A673 (cell line): Measurements from ENCODE around the gene APOA1. TPM values are rescaled to one million over a fixed set of nuclear protein-coding genes. Genes with fewer than 3 reads are reported as not detected.

Experiments
- BruUV-seq: library from RNA; stranded (reverse); fragments of 400-500 nt; replicated peaks from 2 replicates; lab custom pipeline; 2021; lab: Mats Ljungman, UMichigan
- CTCF ChIA-PET: fragments of 300-600 bp; sonication (Branson Sonifier 250); formaldehyde crosslinking; loops from one replicate; lab custom pipeline; 2022; ENCODE audit warnings: antibody characterized with exemption; lab: Charles Lee
- POLR2A ChIA-PET: fragments of 300-600 bp; sonication (Branson Sonifier 250); formaldehyde crosslinking; loops from one replicate; lab custom pipeline; 2022; ENCODE audit warnings: antibody characterized with exemption; ENCODE audit not compliant: low non-redundant PET; lab: Charles Lee
- DNase-seq: peaks from one replicate; pipeline ENCODE4 v3.0.0-alpha.2; 2015; ENCODE audit warnings: low spot score
- H3K27ac ChIP-seq: fragments of 200-600 bp; sonication (generic); 2 replicates; pipeline ENCODE4 v1.5.1; 2016; ENCODE audit warnings: mixed run types, low read depth, mild to moderate bottlenecking, mixed read lengths, antibody characterized with exemption, low read length; ENCODE audit not compliant: poor library complexity, severe bottlenecking
- H3K27me3 ChIP-seq: fragments of 200-600 bp; sonication (generic); replicated peaks from 2 replicates; pipeline ENCODE4 v1.6.1; 2017; ENCODE audit warnings: mixed run types, low read depth, mild to moderate bottlenecking, mixed read lengths, antibody characterized with exemption, low read length; ENCODE audit not compliant: insufficient read depth, poor library complexity
- H3K36me3 ChIP-seq: fragments of 200-600 bp; sonication (generic); 2 replicates; pipeline ENCODE4 v1.6.1; 2016; ENCODE audit warnings: mixed run types, mild to moderate bottlenecking, mixed read lengths, antibody characterized with exemption, low read length; ENCODE audit not compliant: insufficient read depth, poor library complexity, severe bottlenecking
- H3K4me1 ChIP-seq: fragments of 200-600 bp; sonication (generic); 2 replicates; pipeline ENCODE4 v1.6.1; 2017; ENCODE audit warnings: mixed run types, mild to moderate bottlenecking, mixed read lengths, antibody characterized with exemption, low read length; ENCODE audit not compliant: insufficient read depth, poor library complexity, severe bottlenecking
- H3K4me3 ChIP-seq: fragments of 200-600 bp; sonication (generic); 2 replicates; pipeline ENCODE4 v1.5.1; 2016; ENCODE audit warnings: low read depth, mixed run types, mild to moderate bottlenecking, mixed read lengths, low read length; ENCODE audit not compliant: poor library complexity, severe bottlenecking
- H3K9me3 ChIP-seq: fragments of 200-600 bp; sonication (generic); 2 replicates; pipeline ENCODE4 v1.6.1; 2016; ENCODE audit warnings: mixed run types, low read depth, mild to moderate bottlenecking, mixed read lengths, antibody characterized with exemption, low read length; ENCODE audit not compliant: poor library complexity, severe bottlenecking
- CTCF ChIP-seq: fragments of 300-800, 200-600 bp; sonication (generic); conservative IDR thresholded peaks from 2 replicates; pipeline ENCODE4 v1.5.1; 2017; ENCODE audit warnings: low read depth, mild to moderate bottlenecking, antibody characterized with exemption, low read length, moderate library complexity, mixed read lengths
- EZH2 ChIP-seq: fragments of 200-600 bp; sonication (generic); IDR thresholded peaks from 2 replicates; pipeline ENCODE4 v1.6.1; 2017; ENCODE audit warnings: borderline replicate concordance, low read depth, mild to moderate bottlenecking, mixed read lengths, antibody characterized with exemption, low read length; ENCODE audit not compliant: poor library complexity, severe bottlenecking
- intact Hi-C: fragments of 100-400 bp; cut with micrococcal nuclease; formaldehyde crosslinking; loops from one replicate; pipeline ENCODE4 v1.10.0; 2022; ENCODE audit not compliant: unreplicated experiment
- total RNA-seq: library from RNA; stranded (reverse); gene quantifications from 2 replicates; pipeline ENCODE4 v1.2.3, GENCODE V29; 2021

The APOA1 gene
- total RNA-seq, 1 experiment from 2014 or later: 0.43 TPM

GRCh38 chr11:116822575-116822974 is 14.8 kb downstream of the APOA1 start:
- intact Hi-C loops: no loop called here
- Histone ChIP-seq H3K4me1 (no peaks in the 10 kb centered on the region), H3K36me3 (no peaks in the 10 kb centered on the region), H3K27me3 (no peaks in the 10 kb centered on the region), H3K4me3 (no peak overlapping the region), H3K27ac (no peak overlapping the region), H3K9me3 (no peaks in the 10 kb centered on the region)
- DNase-seq: no peak
- CTCF ChIA-PET: no interaction called here
- POLR2A ChIA-PET: no interaction called here
- BruUV-seq: no TSS peak
- no peak for TF ChIP-seq CTCF
- no peak for TF ChIP-seq EZH2

- DNase-seq: no peak
- no peak overlapping the region for H3K4me3 ChIP-seq
- no peak overlapping the region for H3K27ac ChIP-seq
- intact Hi-C loops: no loop called here
- no TSS peak for BruUV-seq
- H3K4me1 ChIP-seq: no peaks in the 10 kb centered on the region
- TF ChIP-seq EZH2: no peak
- TF ChIP-seq CTCF: no peak
- POLR2A ChIA-PET: interaction anchor here (0.6 kb wide), 2 partner anchors 30 to 197 kb away, joined by 3 read pairs; no protein-coding TSS in a partner anchor
- H3K36me3 ChIP-seq: no peaks in the 10 kb centered on the region
- CTCF ChIA-PET: interaction anchor here (0.8 kb wide), 1 partner anchor 14 kb away, joined by 3 read pairs; no protein-coding TSS in a partner anchor
- H3K9me3 ChIP-seq: no peaks in the 10 kb centered on the region
- no peaks in the 10 kb centered on the region for H3K27me3 ChIP-seq
These were observed 16.1 kb downstream of the APOA1 start for GRCh38 chr11:116821050-116821918.

GRCh38 chr11:116819049-116819448 is 18.4 kb downstream of the APOA1 start:
- no peak for TF ChIP-seq CTCF
- no peak for TF ChIP-seq EZH2
- BruUV-seq: no TSS peak
- ChIA-PET CTCF (no interaction called here), POLR2A (no interaction called here)
- no peak for DNase-seq
- no peaks in the 10 kb centered on the region for H3K27me3 ChIP-seq
- H3K4me1 ChIP-seq: no peaks in the 10 kb centered on the region
- no peak overlapping the region for H3K4me3 ChIP-seq
- no peaks in the 10 kb centered on the region for H3K9me3 ChIP-seq
- intact Hi-C loops: no loop called here
- H3K36me3 ChIP-seq: no peaks in the 10 kb centered on the region
- no peak overlapping the region for H3K27ac ChIP-seq
